Measurements from ENCODE around the gene AP2S1. TPM values are rescaled to one million over a fixed set of nuclear protein-coding genes. Genes with fewer than 3 reads are reported as not detected.
A peak's percentile ranks its signal among the peaks of the same experiment; 100 is the strongest.
"Not testable (repeated sequence)": the region's sequence is repeated elsewhere in the genome, so short reads cannot be mapped to it uniquely, and the experiment has no call there.

The AP2S1 gene
- total RNA-seq, 2 experiments from 2014 or later: 151 to 154 TPM

DNA sequence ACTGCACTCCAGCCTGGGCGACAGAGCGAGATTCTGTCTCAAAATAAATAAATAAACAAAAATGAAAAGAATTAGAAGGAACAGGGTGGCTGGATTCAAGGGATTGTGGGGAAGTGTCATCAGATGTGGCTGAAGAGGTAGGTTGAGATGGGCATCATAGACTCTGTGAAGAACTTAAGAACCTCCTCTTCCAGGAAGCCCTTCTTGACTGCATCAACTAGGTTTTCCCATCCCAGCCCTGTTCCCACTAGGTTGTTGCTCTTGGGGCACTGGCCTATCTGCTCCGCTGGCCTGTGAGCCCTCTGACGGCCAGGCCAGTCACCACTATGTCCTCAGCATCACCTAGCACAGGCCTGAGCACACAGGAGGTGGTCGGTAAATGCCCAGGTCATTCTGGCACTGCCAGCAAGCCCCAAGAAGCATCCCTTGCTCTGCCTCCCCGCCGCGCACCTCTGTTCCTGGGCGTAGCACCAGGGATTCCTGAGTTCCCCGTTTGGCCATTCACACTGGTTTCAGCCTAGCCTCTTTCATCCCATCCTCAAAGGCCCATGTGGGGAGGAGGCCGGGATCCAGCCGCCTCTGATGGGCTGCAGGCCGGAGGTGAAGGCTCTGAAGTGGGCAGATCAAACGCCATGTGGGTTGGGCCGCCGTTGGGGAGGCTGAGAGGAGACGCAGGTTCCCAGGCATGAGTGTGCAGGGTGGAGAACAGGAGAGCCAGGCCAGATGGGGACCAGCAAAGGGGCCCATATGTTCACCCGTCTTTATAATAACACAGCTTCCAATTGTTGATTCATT lies 34.6 kb downstream of the AP2S1 start:
- CTCF ChIA-PET: no interaction called here
- ATAC-seq (no peak), DNase-seq (no peak)
- Mint-ChIP-seq H3K4me3 (no peak overlapping the region), H3K4me1 (ENCODE audit: low read depth) (peaks cover 22% of the 10 kb centered on the region), H3K27ac (no peak overlapping the region), H3K9me3 (ENCODE audit: insufficient read depth) (no peaks in the 10 kb centered on the region), H3K36me3 (ENCODE audit: low read depth) (no peaks in the 10 kb centered on the region), H3K27me3 (ENCODE audit: low read depth) (peaks cover 5% of the 10 kb centered on the region)
- POLR2A ChIA-PET: no interaction called here

DNA sequence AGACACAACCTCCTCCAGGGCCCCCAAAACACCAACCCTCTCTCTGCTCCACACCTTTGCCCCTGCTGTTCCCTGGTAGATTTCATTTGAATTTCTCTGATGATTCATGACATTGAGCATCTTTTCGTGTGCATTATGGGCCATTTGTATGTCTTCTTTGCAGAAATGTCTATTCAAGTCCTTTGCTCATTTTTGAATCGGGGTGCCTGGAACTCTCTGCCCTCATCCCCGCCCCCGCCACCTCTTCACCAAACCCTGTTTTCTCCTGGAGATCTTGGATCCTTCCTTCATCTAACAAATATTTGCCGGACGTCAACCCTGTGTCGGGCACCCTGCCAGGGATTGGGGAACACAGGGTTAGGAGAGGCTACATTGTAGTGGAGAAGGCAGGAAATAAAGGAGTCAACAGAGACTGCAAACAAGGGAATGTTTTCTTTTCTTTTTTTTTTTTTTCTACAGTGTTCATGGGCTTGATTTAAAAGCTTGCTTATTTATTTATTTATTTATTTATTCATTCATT lies 36.7 kb downstream of the AP2S1 start:
- ATAC-seq: no peak
- ChIA-PET CTCF (interaction anchor here (1.2 kb wide), 1 partner anchor 47 kb away, joined by 4 read pairs; no protein-coding TSS in a partner anchor), POLR2A (no interaction called here)
- Mint-ChIP-seq H3K4me1 (ENCODE audit: low read depth) (peaks cover 2% of the 10 kb centered on the region), H3K27me3 (ENCODE audit: low read depth) (peaks cover 5% of the 10 kb centered on the region), H3K4me3 (no peak overlapping the region), H3K27ac (no peak overlapping the region), H3K36me3 (ENCODE audit: low read depth) (no peaks in the 10 kb centered on the region), H3K9me3 (ENCODE audit: insufficient read depth) (no peaks in the 10 kb centered on the region)
- no peak for DNase-seq

DNA sequence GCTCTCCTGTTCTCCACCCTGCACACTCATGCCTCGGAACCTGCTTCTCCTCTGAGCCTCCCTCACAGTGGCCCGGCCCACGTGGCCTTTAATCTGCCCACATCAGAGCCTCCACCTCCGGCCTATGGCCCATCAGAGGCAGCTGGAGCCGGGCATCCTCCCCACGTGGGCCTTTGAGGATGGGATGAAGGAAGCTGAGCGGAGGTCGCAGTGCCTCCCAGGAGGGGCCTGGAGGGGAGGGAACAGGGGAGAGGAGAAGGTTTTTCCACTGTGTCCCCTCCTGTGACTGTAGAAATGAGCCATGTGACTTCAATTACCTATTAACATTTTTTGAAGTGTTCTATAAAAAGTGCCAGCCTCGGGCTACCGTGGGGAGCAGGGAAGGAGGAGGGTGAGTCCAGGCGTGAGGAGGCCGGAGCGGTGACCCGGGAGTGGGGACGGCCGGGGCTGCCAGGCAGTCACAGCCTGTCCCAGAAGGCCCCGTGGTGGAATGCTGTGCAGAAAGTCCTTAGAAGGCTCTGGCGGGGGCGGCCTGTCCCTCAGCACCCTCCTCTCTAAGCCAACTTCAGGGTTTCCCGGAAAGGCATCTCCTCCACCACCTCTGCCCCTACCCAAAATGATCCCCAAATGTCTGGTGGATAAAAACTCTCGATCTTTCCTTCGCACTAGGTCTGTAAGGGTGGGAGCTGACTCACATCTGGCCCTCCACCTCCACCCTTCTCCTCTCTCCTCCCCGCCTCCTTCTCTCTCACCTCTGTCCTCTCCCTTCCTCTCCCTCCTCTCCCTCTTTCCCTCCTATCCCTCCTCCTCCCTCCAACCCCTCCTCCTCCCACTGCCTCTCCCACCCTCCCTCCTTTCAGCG lies 37.4 kb downstream of the AP2S1 start:
- POLR2A ChIA-PET: no interaction called here
- no peaks in the 10 kb centered on the region for H3K9me3 Mint-ChIP-seq (ENCODE audit: insufficient read depth)

DNA sequence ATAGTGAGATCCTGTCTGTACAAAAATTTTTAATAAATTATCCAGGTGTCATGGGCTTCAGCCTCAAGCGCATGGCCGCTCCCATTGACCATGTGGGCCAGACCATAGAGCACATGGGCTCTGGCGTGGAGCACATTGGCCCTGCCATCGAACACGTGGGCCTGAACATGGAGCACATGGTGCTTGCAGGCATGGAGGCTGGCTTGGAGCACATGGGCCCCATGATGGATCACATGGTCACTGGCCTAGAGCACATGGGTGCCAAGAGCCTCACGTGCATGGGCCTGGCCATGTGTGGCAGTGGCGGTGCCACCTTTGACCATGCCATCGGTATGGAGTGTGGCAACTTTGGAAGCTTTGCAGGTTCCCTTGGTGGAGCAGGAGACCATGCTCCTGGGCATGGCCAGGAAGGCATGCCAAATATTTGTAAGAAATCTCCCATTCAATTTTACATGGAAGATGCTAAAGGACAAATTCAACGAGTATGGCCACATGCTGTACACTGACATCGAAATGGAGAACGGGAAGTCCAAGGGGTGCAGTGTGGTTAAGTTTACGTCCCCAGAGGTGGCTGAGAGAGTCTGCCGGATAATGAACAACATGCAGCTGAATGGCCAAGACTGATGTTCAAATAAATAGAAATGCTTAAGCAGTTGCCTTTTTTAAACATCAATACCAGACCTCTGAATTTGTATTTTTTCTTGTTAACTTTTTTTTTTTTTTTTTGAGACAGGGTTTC lies 40.9 kb downstream of the AP2S1 start:
- no peak for DNase-seq
- ATAC-seq: no peak
- Mint-ChIP-seq H3K4me1 (ENCODE audit: low read depth) (no peaks in the 10 kb centered on the region), H3K9me3 (ENCODE audit: insufficient read depth) (no peaks in the 10 kb centered on the region), H3K27ac (no peak overlapping the region), H3K4me3 (no peak overlapping the region), H3K27me3 (ENCODE audit: low read depth) (peaks cover 3% of the 10 kb centered on the region), H3K36me3 (ENCODE audit: low read depth) (no peaks in the 10 kb centered on the region)
- ChIA-PET POLR2A (no interaction called here), CTCF (interaction anchor here (1.2 kb wide), 1 partner anchor 31 kb away, joined by 3 read pairs; no protein-coding TSS in a partner anchor)

More for the DNA sequence above, 37.4 kb downstream of the AP2S1 start:
- Mint-ChIP-seq H3K4me1 (ENCODE audit: low read depth) (no peaks in the 10 kb centered on the region), H3K27me3 (ENCODE audit: low read depth) (peaks cover 5% of the 10 kb centered on the region), H3K36me3 (ENCODE audit: low read depth) (no peaks in the 10 kb centered on the region), H3K27ac (no peak overlapping the region), H3K4me3 (no peak overlapping the region)
- CTCF ChIA-PET: interaction anchor here (1.4 kb wide), 1 partner anchor 9 kb away, joined by 4 read pairs; no protein-coding TSS in a partner anchor
- ATAC-seq (no peak), DNase-seq (no peak)

DNA sequence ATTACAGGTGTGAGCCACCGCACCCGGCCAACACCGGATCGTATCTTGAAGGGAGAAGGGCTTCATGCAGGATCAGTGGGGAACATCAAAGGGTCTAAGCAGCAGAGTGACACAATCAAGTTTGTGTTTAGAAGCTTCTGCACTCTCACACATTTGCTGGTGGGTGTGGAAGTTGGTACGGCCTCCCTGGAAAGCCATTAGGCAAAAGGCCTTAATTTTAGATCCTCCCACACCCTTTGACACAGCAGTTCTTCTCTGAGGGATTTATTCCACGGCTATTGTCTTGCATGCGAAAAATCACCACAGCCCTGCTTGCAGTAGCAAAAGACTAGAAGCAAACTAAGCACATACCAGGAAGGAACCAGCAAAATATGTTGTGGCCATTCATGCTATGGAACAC lies 44.0 kb downstream of the AP2S1 start:
- DNase-seq (no peak), ATAC-seq (no peak)
- Mint-ChIP-seq H3K27me3 (ENCODE audit: low read depth) (no peaks in the 10 kb centered on the region), H3K9me3 (ENCODE audit: insufficient read depth) (no peaks in the 10 kb centered on the region), H3K27ac (no peak overlapping the region), H3K4me3 (no peak overlapping the region), H3K36me3 (ENCODE audit: low read depth) (no peaks in the 10 kb centered on the region), H3K4me1 (ENCODE audit: low read depth) (no peaks in the 10 kb centered on the region)
- ChIA-PET CTCF (interaction anchor here (1.3 to 2.0 kb wide), 2 partner anchors 10 to 34 kb away, joined by 3 to 4 read pairs; no protein-coding TSS in a partner anchor), POLR2A (no interaction called here)

DNA sequence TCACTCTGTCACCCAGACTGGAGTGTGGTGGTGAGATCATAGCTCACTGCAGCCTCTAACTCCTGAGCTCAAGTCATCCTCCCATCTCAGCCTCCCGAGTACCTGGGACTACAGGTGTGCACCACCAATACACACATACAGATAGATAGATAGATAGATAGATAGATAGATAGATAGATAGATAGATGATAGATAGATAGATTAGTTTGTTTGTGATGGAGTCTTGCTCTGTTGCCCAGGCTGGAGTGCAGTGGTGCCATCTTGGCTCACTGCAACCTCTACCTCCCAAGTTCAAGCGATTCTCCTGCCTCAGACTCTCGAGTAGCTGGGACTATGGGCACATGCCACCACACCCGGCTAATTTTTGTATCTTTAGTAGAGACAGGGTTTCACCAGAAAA lies 46.2 kb downstream of the AP2S1 start:
- H3K36me3 Mint-ChIP-seq (ENCODE audit: low read depth); H3K4me3 Mint-ChIP-seq; ATAC-seq; H3K27me3 Mint-ChIP-seq (ENCODE audit: low read depth); H3K4me1 Mint-ChIP-seq (ENCODE audit: low read depth); H3K9me3 Mint-ChIP-seq (ENCODE audit: insufficient read depth); DNase-seq; H3K27ac Mint-ChIP-seq: not testable (repeated sequence)
- CTCF ChIA-PET: interaction anchor here (1.0 to 1.8 kb wide), 4 partner anchors 16 to 209 kb away, joined by 3 to 10 read pairs (median 3); no protein-coding TSS in a partner anchor
- POLR2A ChIA-PET: interaction anchor here (0.8 kb wide), 1 partner anchor 17 kb away, joined by 3 read pairs; no protein-coding TSS in a partner anchor

DNA sequence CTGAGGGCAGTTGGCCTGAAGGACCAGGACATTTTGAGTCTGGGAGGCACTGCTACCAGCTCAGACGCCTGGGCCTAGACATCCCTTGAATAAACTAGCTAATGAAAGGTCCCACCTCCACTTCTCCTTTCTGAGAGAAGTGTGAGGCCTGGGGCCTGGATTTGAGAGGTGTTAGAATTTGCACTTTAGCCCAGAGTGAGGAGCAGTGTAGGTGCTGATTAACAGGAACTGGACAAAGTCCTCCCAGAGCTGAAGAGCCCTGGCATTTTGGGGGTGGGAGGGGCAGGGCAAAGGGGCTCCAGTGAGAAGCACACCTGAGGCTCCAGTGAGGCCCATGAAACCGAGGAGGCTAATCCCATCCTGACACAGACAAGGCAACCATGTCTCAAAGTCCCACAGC lies 47.1 kb downstream of the AP2S1 start:
- no peak for DNase-seq
- peaks cover under 1% of the 10 kb centered on the region for H3K27me3 Mint-ChIP-seq (ENCODE audit: low read depth)
- ATAC-seq: no peak
- POLR2A ChIA-PET: no interaction called here
- no peaks in the 10 kb centered on the region for H3K36me3 Mint-ChIP-seq (ENCODE audit: low read depth)
- H3K4me1 Mint-ChIP-seq (ENCODE audit: low read depth): no peaks in the 10 kb centered on the region
- no peak overlapping the region for H3K27ac Mint-ChIP-seq
- CTCF ChIA-PET: no interaction called here
- no peak overlapping the region for H3K4me3 Mint-ChIP-seq
- no peaks in the 10 kb centered on the region for H3K9me3 Mint-ChIP-seq (ENCODE audit: insufficient read depth)

DNA sequence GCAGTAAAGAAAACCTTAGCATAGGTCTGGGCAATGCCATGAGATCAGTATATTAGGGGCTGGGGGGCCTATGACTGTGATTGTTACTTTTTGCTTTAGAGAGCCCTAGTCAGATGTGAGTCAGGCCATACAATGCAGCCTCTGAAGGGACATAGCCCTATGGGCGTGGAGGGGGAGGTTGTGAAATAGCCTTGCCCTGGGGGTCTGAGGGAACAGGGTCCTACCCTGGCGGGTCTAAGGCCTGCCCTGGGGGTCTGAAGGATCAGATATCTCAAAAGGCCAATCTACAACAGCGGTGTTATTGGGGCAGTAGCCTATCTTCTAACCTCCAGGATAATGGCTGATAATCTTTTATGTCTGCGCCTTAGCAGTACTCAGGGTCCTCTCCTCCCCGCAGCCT lies 48.5 kb downstream of the AP2S1 start:
- POLR2A ChIA-PET: no interaction called here
- DNase-seq (no peak), ATAC-seq (no peak)
- H3K4me1 Mint-ChIP-seq (ENCODE audit: low read depth): no peaks in the 10 kb centered on the region
- no peak overlapping the region for H3K4me3 Mint-ChIP-seq
- peaks cover 4% of the 10 kb centered on the region for H3K27me3 Mint-ChIP-seq (ENCODE audit: low read depth)
- no peak overlapping the region for H3K27ac Mint-ChIP-seq
- CTCF ChIA-PET: no interaction called here
- H3K9me3 Mint-ChIP-seq (ENCODE audit: insufficient read depth): no peaks in the 10 kb centered on the region
- H3K36me3 Mint-ChIP-seq (ENCODE audit: low read depth): no peaks in the 10 kb centered on the region

DNA sequence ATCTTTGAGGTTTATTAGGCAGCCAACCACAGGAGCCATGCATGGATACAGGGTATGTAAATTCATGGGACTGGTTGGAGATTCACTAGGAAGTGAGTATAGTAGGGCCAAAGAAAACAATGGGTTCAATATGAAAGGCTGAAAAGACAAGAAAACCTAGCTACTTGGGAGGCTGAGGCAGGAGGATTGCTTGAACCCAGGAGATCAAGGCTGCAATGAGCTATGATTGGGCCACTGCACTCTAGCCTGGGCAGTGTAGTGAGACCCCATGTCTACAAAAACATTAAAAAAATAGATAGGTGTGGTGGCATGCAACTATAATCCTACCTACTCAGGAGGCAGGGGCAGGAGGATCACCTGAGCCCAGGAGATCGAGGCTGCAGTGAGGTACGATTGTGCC lies 51.9 kb downstream of the AP2S1 start:
- peaks cover 9% of the 10 kb centered on the region for H3K27me3 Mint-ChIP-seq (ENCODE audit: low read depth)
- H3K4me3 Mint-ChIP-seq: no peak overlapping the region
- H3K4me1 Mint-ChIP-seq (ENCODE audit: low read depth): peaks cover 4% of the 10 kb centered on the region
- POLR2A ChIA-PET: interaction anchor here (1.6 kb wide), 1 partner anchor 10 kb away, joined by 5 read pairs; the partner anchor contains the start of gene SLC1A5
- no peaks in the 10 kb centered on the region for H3K9me3 Mint-ChIP-seq (ENCODE audit: insufficient read depth)
- ATAC-seq (no peak), DNase-seq (no peak)
- no peak overlapping the region for H3K27ac Mint-ChIP-seq
- CTCF ChIA-PET: interaction anchor here (3.7 kb wide), 1 partner anchor 32 kb away, joined by 12 read pairs; no protein-coding TSS in a partner anchor
- no peaks in the 10 kb centered on the region for H3K36me3 Mint-ChIP-seq (ENCODE audit: low read depth)

DNA sequence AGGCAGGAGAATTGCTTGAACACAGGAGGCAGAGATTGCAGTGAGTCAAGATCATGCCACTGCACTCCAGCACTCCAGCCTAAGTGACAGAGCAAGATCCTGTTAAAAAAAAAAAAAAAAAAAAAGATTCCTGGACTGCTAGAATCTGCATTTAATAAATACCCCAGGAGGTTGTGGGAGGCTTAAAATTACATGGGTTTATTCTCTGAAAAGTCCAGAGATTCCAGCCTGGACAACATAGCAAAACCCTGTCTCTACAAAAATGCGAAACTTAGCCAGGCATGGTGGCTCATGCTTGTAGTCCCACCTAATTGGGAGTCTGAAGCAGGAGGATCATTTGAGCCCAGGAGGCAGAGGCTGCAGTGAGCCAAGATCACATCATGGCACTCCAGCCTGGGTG lies 52.8 kb downstream of the AP2S1 start:
- Mint-ChIP-seq H3K27ac (no peak overlapping the region), H3K4me1 (ENCODE audit: low read depth) (peaks cover 9% of the 10 kb centered on the region), H3K36me3 (ENCODE audit: low read depth) (no peaks in the 10 kb centered on the region), H3K4me3 (no peak overlapping the region), H3K27me3 (ENCODE audit: low read depth) (peaks cover 10% of the 10 kb centered on the region), H3K9me3 (ENCODE audit: insufficient read depth) (no peaks in the 10 kb centered on the region)
- ATAC-seq (no peak), DNase-seq (no peak)
- CTCF ChIA-PET: interaction anchor here (1.6 to 3.7 kb wide), 2 partner anchors 10 to 31 kb away, joined by 5 to 12 read pairs; partner anchors contain the start of gene SLC1A5
- POLR2A ChIA-PET: interaction anchor here (1.2 to 1.6 kb wide), 2 partner anchors 9 to 10 kb away, joined by 3 to 5 read pairs; partner anchors contain the start of gene SLC1A5

DNA sequence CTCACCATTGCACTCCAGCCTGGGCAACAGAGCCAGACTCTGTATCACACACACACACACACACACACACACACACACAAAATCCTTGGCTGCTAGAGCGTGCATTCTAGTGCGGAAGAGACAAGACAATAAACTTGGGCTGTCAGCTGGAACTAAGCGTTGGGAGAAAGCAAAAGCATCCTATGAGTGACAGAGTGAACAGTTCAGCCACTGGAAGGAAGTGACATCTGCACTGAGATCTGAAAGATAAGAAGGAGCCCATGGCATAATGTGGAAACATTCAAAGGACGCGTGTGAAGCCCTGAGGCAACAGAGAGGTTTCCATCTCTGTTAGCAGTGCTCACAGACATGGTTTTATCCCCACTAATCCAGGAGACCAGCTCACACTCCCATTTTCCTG lies 58.7 kb downstream of the AP2S1 start:
- no peaks in the 10 kb centered on the region for H3K9me3 Mint-ChIP-seq (ENCODE audit: insufficient read depth)
- peaks cover 6% of the 10 kb centered on the region for H3K36me3 Mint-ChIP-seq (ENCODE audit: low read depth)
- POLR2A ChIA-PET: interaction anchor here (1.0 kb wide), 1 partner anchor 49 kb away, joined by 3 read pairs; no protein-coding TSS in a partner anchor
- peak overlapping the region; percentile 26 for H3K4me3 Mint-ChIP-seq
- CTCF ChIA-PET: interaction anchor here (0.7 to 9.8 kb wide), 4 partner anchors 26 to 161 kb away, joined by 3 to 65 read pairs (median 8); no protein-coding TSS in a partner anchor
- ATAC-seq: peak; percentile 38
- peak; percentile 70 for DNase-seq
- peaks cover 43% of the 10 kb centered on the region for H3K4me1 Mint-ChIP-seq (ENCODE audit: low read depth)
- peak overlapping the region; percentile 80 for H3K27ac Mint-ChIP-seq
- peaks cover 6% of the 10 kb centered on the region for H3K27me3 Mint-ChIP-seq (ENCODE audit: low read depth)

Measured in activated CD8-positive, alpha-beta T cell treated with anti-CD3 and anti-CD28 coated beads, Interleukin-2, amount 10 ng/mL, durations not matched to agents 7 days and 5 days (primary cell).